GM21381 (cell line): ENCODE data around the gene MYH6.

Source experiments
- ATAC-seq: cut with Tn5 transposase; IDR thresholded peaks from one replicate; pipeline ENCODE4 v1.9.1; 2021; ENCODE audit warnings: mild to moderate bottlenecking, moderate library complexity; ENCODE audit not compliant: unreplicated experiment

MYH6 gene

DNA sequence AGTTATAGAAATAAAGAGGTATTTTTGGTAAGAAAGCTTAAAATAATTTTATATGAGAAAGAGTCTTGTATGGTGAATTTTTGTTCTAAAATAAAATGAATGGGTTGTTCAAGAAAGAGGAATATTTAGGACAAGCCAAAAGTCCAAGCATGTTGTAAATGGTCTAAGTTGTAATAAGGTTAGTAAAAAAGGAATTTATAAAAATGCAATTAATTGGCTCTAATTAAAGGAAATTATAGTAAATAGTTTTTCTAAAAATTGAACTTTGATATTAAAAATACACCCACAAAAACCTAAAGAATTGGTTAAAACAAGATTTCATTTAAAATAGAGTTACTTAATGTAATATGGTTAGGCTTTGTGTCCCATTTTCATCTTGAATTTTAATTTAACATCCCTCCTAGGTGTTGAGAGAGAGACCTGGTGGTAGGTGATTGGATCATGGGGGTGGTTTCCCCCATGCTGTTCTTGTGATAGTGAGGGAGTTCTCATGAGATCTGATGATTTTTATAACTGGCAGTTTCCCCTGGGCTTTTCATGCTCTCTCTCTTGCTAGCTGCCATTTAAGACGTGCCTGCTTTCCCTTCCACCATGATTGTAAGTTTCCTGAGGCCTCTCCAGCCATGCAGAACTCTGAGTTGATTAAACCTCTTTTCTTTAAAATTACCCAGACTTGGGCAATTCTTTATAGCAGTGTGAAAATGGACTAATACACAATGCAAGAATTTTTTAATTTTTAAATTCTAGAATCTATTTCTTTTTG is 68.4 kb downstream of the MYH6 start:
- no peak for ATAC-seq

- no peak for ATAC-seq
Observed at GRCh38 chr14:23335623-23336022, 72.5 kb downstream of the MYH6 start.
